ENCODE results near the gene CERS3. TPM values are rescaled to one million over a fixed set of nuclear protein-coding genes. Genes with fewer than 3 reads are reported as not detected.

Gene CERS3
- total RNA-seq, 2 experiments from 2014 or later = 1.3 to 1.8 TPM

DNA sequence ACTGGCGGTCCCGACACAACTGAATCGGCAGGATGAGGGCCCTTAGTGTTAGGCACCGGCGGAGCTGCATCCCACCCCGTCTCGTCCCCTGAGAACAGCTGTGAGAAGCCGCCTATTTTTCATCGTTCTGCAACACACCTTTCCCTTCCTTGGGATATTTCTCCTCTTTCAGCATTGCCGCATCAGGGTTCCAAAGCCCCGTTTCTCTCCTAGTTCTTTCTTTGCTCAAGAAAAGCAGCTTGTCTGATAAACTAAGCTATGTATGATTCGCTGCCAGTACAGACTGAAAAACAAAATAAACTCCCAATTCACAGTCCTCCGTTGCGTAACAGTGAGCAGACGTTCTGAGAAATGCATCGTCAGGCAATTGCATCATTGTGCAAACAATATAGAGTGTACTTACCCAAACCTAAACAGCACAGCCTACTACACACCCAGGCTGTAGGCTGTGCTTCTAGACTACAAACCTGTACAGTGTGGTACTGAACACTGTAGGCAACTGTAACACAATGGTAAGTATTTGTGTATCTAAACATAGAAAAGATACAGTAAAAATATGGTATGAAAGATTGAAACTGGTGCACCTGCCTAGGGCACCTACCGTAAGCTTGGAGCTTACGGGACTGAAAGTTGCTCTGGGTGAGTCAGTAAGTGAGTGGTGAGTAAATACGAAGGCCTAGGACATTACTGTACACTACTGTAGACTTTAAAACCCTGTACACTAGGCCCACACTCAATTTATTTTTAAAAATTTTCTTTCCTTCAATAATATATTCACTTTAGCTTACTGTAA lies 178.1 kb downstream of the CERS3 start:
- Histone ChIP-seq H3K4me3 (ENCODE audit: low read length) (peak overlapping the region; percentile 92), H3K4me1 (ENCODE audit: insufficient read depth, low read length) (peaks cover 14% of the 10 kb centered on the region), H3K27me3 (ENCODE audit: control insufficient read depth in 1 of 2, insufficient read depth in 2 of 2, low read length in 2 of 2) (peaks cover 13 to 19% of the 10 kb centered on the region in 2 experiments), H3K9me3 (ENCODE audit: control insufficient read depth in 1 of 2, insufficient read depth in 1 of 2, low read length in 2 of 2) (no peaks in the 10 kb centered on the region), H3K27ac (ENCODE audit: low read depth in 1 of 2, low read length in 2 of 2) (no peak overlapping the region), H3K36me3 (ENCODE audit: insufficient read depth, low read length) (no peaks in the 10 kb centered on the region)
- Mint-ChIP-seq H3K36me3 (ENCODE audit: low read depth) (no peaks in the 10 kb centered on the region), H3K4me1 (ENCODE audit: low read depth) (peaks cover 13% of the 10 kb centered on the region), H3K27ac (peak overlapping the region; percentile 83), H3K4me3 (peak overlapping the region; percentile 98), H3K9me3 (no peaks in the 10 kb centered on the region), H3K27me3 (peaks cover 41% of the 10 kb centered on the region)
- intact Hi-C loops (cut with DNase I, micrococcal nuclease) = loop anchor here (1.0 to 5.0 kb wide), 3 partner anchors 220 to 657 kb away; no protein-coding TSS in a partner anchor
- ChIA-PET POLR2A (interaction anchor here (0.6 to 2.8 kb wide), 12 partner anchors 9 to 745 kb away, joined by 3 to 29 read pairs (median 8); partner anchors contain the start of genes ADAMTS17, ASB7 and LINS1), CTCF (interaction anchor here (0.8 to 3.0 kb wide), 23 partner anchors 8 to 968 kb away, joined by 3 to 99 read pairs (median 6); partner anchors contain the start of genes ADAMTS17, ASB7 and LINS1)
- ATAC-seq (ENCODE audit: poor library complexity) = no peak
- DNase-seq = peak in 2 of 14 experiments; percentile 48 to 53
- TF ChIP-seq, protein P1, sequence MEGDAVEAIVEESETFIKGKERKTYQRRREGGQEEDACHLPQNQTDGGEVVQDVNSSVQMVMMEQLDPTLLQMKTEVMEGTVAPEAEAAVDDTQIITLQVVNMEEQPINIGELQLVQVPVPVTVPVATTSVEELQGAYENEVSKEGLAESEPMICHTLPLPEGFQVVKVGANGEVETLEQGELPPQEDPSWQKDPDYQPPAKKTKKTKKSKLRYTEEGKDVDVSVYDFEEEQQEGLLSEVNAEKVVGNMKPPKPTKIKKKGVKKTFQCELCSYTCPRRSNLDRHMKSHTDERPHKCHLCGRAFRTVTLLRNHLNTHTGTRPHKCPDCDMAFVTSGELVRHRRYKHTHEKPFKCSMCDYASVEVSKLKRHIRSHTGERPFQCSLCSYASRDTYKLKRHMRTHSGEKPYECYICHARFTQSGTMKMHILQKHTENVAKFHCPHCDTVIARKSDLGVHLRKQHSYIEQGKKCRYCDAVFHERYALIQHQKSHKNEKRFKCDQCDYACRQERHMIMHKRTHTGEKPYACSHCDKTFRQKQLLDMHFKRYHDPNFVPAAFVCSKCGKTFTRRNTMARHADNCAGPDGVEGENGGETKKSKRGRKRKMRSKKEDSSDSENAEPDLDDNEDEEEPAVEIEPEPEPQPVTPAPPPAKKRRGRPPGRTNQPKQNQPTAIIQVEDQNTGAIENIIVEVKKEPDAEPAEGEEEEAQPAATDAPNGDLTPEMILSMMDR (IDR thresholded peaks at IDR 0.05) = no peak

Other genes starting within 250 kb of the CERS3 start
- gene ADAMTS17, start 187.0 kb downstream of the CERS3 start, total RNA-seq = 10 to 100 TPM in 1 of 2 experiments, 1 to 10 TPM in 1; 9.9 to 13.2 TPM
- 10 to 100 TPM; 38.9 to 39.6 TPM for gene LINS1, start 73.2 kb upstream of the CERS3 start, total RNA-seq
- gene ASB7, start 73.6 kb upstream of the CERS3 start, total RNA-seq = 10 to 100 TPM; 14.9 to 16.7 TPM